Measurements from ENCODE around the gene TIAM1. TPM values are rescaled to one million over a fixed set of nuclear protein-coding genes. Genes with fewer than 3 reads are reported as not detected.

The TIAM1 gene
- total RNA-seq, 4 donors from 2014 or later = 2.6 to 11.0 (median 6.9) TPM

DNA sequence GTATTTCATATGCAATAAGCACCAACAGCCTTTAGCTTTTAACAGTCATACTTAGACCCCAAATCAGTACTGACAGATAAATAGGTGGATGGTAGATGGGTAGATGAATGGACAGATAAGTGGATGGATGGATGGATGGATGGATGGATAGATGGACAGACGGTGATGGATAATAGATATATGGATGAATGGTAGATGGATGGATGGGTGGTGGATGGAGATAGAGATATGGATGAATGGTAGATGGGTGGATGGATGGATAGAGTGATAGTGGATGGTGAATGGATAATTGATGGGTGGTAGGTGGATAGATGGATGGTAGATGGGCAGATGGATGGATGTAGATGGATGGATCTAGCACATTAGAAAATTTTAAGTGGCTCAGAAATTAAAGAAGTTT lies 62.5 kb downstream of the TIAM1 start:
- WGBS, 2 donors (ENCODE audit: low coverage in 1 of 2) = 94 to 100% methylated on average over 1 of the region's 1 CpG
- ATAC-seq = no peak
- Histone ChIP-seq H3K4me3 (no peak overlapping the region), H3K36me3 (no peaks in the 10 kb centered on the region), H3K27me3 (no peaks in the 10 kb centered on the region), H3K27ac (no peak overlapping the region), H3K4me1 (no peaks in the 10 kb centered on the region), H3K9me3 (no peaks in the 10 kb centered on the region)
- TF ChIP-seq POLR2A (IDR thresholded peaks at IDR 0.05) (no peak), POLR2AphosphoS5 (IDR thresholded peaks at IDR 0.05) (no peak)

DNA sequence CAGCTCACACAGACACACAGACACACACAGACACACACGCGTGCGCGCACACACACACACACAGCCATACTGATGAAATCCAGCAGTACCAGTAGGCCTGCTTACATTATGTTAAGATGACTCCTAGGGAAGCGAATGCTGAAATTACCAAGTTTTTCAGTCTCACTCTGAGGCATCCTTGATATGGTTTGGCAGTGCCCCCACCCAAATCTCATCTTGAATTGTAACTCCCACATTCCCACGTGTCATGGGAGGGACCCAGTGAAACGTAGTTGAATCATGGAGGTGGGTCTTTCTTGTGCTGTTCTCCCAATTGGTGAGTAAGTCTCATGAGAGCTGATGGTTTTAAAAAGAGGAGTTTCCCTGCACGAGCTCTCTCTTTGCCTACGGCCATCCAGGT lies 64.1 kb downstream of the TIAM1 start:
- no peaks in the 10 kb centered on the region for H3K9me3 ChIP-seq
- ATAC-seq = no peak
- TF ChIP-seq POLR2AphosphoS5 (IDR thresholded peaks at IDR 0.05) = no peak
- TF ChIP-seq POLR2A (IDR thresholded peaks at IDR 0.05) = no peak
- no peak for TF ChIP-seq EP300 (IDR thresholded peaks at IDR 0.05)
- TF ChIP-seq, protein P1, sequence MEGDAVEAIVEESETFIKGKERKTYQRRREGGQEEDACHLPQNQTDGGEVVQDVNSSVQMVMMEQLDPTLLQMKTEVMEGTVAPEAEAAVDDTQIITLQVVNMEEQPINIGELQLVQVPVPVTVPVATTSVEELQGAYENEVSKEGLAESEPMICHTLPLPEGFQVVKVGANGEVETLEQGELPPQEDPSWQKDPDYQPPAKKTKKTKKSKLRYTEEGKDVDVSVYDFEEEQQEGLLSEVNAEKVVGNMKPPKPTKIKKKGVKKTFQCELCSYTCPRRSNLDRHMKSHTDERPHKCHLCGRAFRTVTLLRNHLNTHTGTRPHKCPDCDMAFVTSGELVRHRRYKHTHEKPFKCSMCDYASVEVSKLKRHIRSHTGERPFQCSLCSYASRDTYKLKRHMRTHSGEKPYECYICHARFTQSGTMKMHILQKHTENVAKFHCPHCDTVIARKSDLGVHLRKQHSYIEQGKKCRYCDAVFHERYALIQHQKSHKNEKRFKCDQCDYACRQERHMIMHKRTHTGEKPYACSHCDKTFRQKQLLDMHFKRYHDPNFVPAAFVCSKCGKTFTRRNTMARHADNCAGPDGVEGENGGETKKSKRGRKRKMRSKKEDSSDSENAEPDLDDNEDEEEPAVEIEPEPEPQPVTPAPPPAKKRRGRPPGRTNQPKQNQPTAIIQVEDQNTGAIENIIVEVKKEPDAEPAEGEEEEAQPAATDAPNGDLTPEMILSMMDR (IDR thresholded peaks at IDR 0.05) = no peak
- no peak overlapping the region for H3K4me3 ChIP-seq
- no peak overlapping the region for H3K27ac ChIP-seq
- H3K4me1 ChIP-seq = no peaks in the 10 kb centered on the region
- H3K36me3 ChIP-seq = no peaks in the 10 kb centered on the region
- H3K27me3 ChIP-seq = no peaks in the 10 kb centered on the region
- 81 to 88% methylated on average over 7 to 8 of the region's 9 CpGs for WGBS, 2 donors (ENCODE audit: low coverage in 1 of 2)

DNA sequence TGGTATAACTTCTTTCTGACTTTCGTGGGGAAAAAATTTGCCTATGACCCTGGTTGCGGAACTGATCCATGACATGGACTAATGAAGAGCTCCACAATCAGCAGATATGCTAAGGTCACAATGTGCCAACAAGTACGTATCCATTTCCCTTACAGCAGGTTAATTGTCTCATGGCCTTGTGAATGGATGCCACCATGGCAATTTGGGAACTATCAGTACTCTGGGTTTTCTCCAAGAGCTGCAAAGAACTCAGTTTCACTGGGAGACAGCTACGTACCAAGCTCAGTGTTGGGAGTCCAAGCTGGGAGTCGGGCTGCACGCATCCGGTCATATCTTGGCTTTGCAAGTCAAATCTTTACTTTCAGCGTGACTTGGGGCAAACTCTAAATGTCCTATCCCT lies 64.8 kb downstream of the TIAM1 start:
- TF ChIP-seq POLR2AphosphoS5 (IDR thresholded peaks at IDR 0.05) (no peak), EP300 (IDR thresholded peaks at IDR 0.05) (no peak), POLR2A (IDR thresholded peaks at IDR 0.05) (no peak)
- TF ChIP-seq, protein P1 (IDR thresholded peaks at IDR 0.05) = no peak
- Histone ChIP-seq H3K27me3 (no peaks in the 10 kb centered on the region), H3K27ac (no peak overlapping the region), H3K4me3 (no peak overlapping the region), H3K9me3 (no peaks in the 10 kb centered on the region), H3K36me3 (no peaks in the 10 kb centered on the region), H3K4me1 (no peaks in the 10 kb centered on the region)
- ATAC-seq = no peak
- 90 to 100% methylated on average over 4 to 8 of the region's 8 CpGs for WGBS, 2 donors (ENCODE audit: low coverage in 1 of 2)

DNA sequence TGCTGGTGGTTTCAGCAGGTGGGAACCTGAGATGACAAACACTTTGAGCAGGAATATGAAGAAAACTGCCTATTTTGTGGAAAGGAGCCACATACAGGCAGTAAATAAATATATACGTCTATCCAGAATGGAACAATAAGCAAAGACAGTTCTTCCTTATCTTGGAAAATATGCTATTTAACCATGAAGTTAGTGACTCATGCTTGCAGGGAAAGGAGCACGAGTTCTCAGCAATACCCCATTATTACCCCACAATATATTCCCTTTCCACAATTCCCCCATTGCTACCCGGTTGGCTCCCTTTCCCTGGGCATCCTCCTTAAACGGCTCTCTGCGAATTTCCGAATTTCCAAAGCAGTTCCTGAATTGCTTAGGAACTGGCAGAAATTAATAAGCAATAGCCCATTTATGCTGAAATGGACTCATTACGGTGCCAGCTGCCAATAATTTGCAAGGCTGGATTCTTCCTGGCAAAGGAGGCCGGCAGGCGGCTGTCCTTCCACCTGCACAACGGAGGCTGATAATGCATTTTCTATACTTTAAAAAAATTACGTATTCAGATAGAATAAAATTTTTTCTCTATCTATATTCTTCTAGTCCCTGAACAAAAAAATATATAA lies 65.4 kb downstream of the TIAM1 start:
- H3K27me3 ChIP-seq = no peaks in the 10 kb centered on the region
- TF ChIP-seq, protein P1 (IDR thresholded peaks at IDR 0.05) = no peak
- TF ChIP-seq POLR2AphosphoS5 (IDR thresholded peaks at IDR 0.05) (no peak), POLR2A (IDR thresholded peaks at IDR 0.05) (no peak), EP300 (IDR thresholded peaks at IDR 0.05) (no peak)
- ATAC-seq = no peak
- WGBS, 2 donors (ENCODE audit: low coverage in 1 of 2) = 82 to 84% methylated on average over 4 to 11 of the region's 11 CpGs
- H3K4me1 ChIP-seq = no peaks in the 10 kb centered on the region
- H3K4me3 ChIP-seq = no peak overlapping the region
- no peak overlapping the region for H3K27ac ChIP-seq
- H3K9me3 ChIP-seq = no peaks in the 10 kb centered on the region
- no peaks in the 10 kb centered on the region for H3K36me3 ChIP-seq

DNA sequence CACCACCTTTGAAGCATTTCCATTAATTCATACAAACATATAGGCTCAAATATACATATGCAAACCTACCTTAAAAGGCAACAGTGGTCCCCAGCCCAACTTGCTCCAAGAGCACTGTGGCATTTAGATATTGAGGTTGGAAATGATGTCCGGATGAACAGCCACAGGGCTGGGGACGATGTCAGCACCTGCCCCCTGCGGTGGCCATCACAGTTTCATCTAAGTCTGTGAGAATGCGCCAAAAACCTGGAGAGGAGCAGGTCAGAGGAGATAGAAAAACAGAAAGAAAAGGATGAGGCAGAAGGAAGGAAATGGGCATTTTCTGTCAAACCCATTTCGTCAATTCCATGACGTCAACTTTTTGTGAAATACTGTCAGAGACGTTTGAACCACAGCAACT lies 67.4 kb downstream of the TIAM1 start:
- H3K4me1 ChIP-seq = no peaks in the 10 kb centered on the region
- no peaks in the 10 kb centered on the region for H3K36me3 ChIP-seq
- no peaks in the 10 kb centered on the region for H3K27me3 ChIP-seq
- H3K4me3 ChIP-seq = no peak overlapping the region
- TF ChIP-seq, protein P1 (IDR thresholded peaks at IDR 0.05) = no peak
- no peak for TF ChIP-seq POLR2AphosphoS5 (IDR thresholded peaks at IDR 0.05)
- TF ChIP-seq POLR2A (IDR thresholded peaks at IDR 0.05) = no peak
- TF ChIP-seq EP300 (IDR thresholded peaks at IDR 0.05) = no peak
- H3K27ac ChIP-seq = no peak overlapping the region
- no peak for ATAC-seq
- WGBS, 2 donors (ENCODE audit: low coverage in 1 of 2) = 79 to 82% methylated on average over 7 of the region's 7 CpGs
- H3K9me3 ChIP-seq = no peaks in the 10 kb centered on the region

Measured in gastroesophageal sphincter (tissue), 4 donors.